ENCODE results near the gene CACNB4. TPM values are rescaled to one million over a fixed set of nuclear protein-coding genes. Genes with fewer than 3 reads are reported as not detected.

The CACNB4 gene
- total and polyA plus RNA-seq, 10 of the 15 experiments (the other 5 are each of a cell fraction or from before 2014, with no cell fraction given): 2.0 to 21.6 (median 9.3) TPM

DNA sequence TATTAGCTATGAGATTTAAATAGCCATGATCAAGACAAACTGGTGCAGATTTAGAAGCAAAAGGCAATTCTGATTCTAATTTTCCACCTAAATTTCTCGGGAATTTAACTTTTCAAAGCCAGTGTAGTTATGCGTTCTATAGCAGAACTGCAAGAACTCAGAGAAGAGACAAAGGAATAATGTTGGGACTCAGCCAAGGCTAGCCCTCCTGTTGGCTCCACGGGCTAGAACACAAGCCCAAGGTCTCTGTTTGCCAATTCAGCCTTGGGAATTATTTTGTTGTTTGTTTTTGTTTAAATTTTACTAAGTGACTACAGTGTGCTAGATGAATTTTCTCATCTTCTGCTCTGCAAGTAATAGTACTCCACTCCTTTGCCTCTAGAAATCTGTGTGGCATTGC lies 121.2 kb downstream of the CACNB4 start:
- TF ChIP-seq HDAC2 (IDR thresholded peaks at IDR 0.05): no peak
- TF ChIP-seq, protein P1, sequence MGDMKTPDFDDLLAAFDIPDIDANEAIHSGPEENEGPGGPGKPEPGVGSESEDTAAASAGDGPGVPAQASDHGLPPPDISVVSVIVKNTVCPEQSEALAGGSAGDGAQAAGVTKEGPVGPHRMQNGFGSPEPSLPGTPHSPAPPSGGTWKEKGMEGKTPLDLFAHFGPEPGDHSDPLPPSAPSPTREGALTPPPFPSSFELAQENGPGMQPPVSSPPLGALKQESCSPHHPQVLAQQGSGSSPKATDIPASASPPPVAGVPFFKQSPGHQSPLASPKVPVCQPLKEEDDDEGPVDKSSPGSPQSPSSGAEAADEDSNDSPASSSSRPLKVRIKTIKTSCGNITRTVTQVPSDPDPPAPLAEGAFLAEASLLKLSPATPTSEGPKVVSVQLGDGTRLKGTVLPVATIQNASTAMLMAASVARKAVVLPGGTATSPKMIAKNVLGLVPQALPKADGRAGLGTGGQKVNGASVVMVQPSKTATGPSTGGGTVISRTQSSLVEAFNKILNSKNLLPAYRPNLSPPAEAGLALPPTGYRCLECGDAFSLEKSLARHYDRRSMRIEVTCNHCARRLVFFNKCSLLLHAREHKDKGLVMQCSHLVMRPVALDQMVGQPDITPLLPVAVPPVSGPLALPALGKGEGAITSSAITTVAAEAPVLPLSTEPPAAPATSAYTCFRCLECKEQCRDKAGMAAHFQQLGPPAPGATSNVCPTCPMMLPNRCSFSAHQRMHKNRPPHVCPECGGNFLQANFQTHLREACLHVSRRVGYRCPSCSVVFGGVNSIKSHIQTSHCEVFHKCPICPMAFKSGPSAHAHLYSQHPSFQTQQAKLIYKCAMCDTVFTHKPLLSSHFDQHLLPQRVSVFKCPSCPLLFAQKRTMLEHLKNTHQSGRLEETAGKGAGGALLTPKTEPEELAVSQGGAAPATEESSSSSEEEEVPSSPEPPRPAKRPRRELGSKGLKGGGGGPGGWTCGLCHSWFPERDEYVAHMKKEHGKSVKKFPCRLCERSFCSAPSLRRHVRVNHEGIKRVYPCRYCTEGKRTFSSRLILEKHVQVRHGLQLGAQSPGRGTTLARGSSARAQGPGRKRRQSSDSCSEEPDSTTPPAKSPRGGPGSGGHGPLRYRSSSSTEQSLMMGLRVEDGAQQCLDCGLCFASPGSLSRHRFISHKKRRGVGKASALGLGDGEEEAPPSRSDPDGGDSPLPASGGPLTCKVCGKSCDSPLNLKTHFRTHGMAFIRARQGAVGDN (IDR thresholded peaks at IDR 0.05): no peak
- TF ChIP-seq MEF2A (IDR thresholded peaks at IDR 0.05; ENCODE audit: insufficient read depth, low read depth, low read length): no peak
- TF ChIP-seq PAX5 (IDR thresholded peaks at IDR 0.05; ENCODE audit: borderline replicate concordance, low read depth, low read length): no peak
- H3K79me2 ChIP-seq (ENCODE audit: control insufficient read depth, insufficient read depth, low read length): no peaks in the 10 kb centered on the region
- FAIRE-seq (no peak), DNase-seq (ENCODE audit: low read depth, low spot score) (no peak), ATAC-seq (no peak)
- H3K4me1 ChIP-seq (ENCODE audit: control insufficient read depth, insufficient read depth, low read length): peaks cover 10% of the 10 kb centered on the region; the same call in 1 of the 2 replicates
- intact Hi-C loops (cut with micrococcal nuclease; ENCODE audit: unreplicated experiment): no loop called here
- POLR2A ChIA-PET: interaction anchor here (1.0 kb wide), 1 partner anchor 150 kb away, joined by 3 read pairs; no protein-coding TSS in a partner anchor
- SMC1A ChIA-PET (ENCODE audit: uncharacterized antibody, unreplicated experiment): interaction anchor here (1.6 kb wide), 1 partner anchor 10 kb away, joined by 4 read pairs; no protein-coding TSS in a partner anchor
- WGBS (ENCODE audit: insufficient coverage, insufficient replicate concordance, low lambda C conversion rate, missing lambda C conversion rate): 47% methylated on average over 3 of the region's 3 CpGs
- H2AFZ ChIP-seq (ENCODE audit: control insufficient read depth, low read depth, low read length): no peak overlapping the region
- H3K4me3 ChIP-seq: no peak overlapping the region
- no peak overlapping the region for H3K4me2 ChIP-seq (ENCODE audit: control insufficient read depth, insufficient read depth)
- RAD21 ChIA-PET (ENCODE audit: unreplicated experiment): no interaction called here
- BruUV-seq (replicated peaks): no TSS peak
- CTCF ChIA-PET: interaction anchor here (1.0 kb wide), 1 partner anchor 12 kb away, joined by 3 read pairs; no protein-coding TSS in a partner anchor
- H3K9ac ChIP-seq (ENCODE audit: control insufficient read depth, insufficient read depth, low read length): no peak overlapping the region
- peaks cover 0 to 4% of the 10 kb centered on the region in 2 experiments; a peak in 2 of 4 replicates for H3K27me3 ChIP-seq (replicated peaks in 1 of 2; ENCODE audit: control insufficient read depth in 2 of 2, insufficient read depth in 2 of 2, low read length in 1 of 2)
- no peaks in the 10 kb centered on the region; the same call in 2 of the 3 replicates for H3K9me3 ChIP-seq (replicated peaks; ENCODE audit: control insufficient read depth, insufficient read depth, low read length)
- H3K27ac ChIP-seq (ENCODE audit: control insufficient read depth, insufficient read depth): no peak overlapping the region
- H4K20me1 ChIP-seq (ENCODE audit: control insufficient read depth, insufficient read depth): no peaks in the 10 kb centered on the region
- no peaks in the 10 kb centered on the region for H3K36me3 ChIP-seq (ENCODE audit: control insufficient read depth in 2 of 2, insufficient read depth in 2 of 2, low read length in 1 of 2)
- in situ Hi-C loops (cut with MboI): no loop called here
